ENCODE measurements around the gene DNAAF8. TPM values are rescaled to one million over a fixed set of nuclear protein-coding genes. Genes with fewer than 3 reads are reported as not detected.
A peak's percentile ranks its signal among the peaks of the same experiment; 100 is the strongest.

Gene DNAAF8
- total RNA-seq, 4 donors from 2014 or later = not detected

DNA sequence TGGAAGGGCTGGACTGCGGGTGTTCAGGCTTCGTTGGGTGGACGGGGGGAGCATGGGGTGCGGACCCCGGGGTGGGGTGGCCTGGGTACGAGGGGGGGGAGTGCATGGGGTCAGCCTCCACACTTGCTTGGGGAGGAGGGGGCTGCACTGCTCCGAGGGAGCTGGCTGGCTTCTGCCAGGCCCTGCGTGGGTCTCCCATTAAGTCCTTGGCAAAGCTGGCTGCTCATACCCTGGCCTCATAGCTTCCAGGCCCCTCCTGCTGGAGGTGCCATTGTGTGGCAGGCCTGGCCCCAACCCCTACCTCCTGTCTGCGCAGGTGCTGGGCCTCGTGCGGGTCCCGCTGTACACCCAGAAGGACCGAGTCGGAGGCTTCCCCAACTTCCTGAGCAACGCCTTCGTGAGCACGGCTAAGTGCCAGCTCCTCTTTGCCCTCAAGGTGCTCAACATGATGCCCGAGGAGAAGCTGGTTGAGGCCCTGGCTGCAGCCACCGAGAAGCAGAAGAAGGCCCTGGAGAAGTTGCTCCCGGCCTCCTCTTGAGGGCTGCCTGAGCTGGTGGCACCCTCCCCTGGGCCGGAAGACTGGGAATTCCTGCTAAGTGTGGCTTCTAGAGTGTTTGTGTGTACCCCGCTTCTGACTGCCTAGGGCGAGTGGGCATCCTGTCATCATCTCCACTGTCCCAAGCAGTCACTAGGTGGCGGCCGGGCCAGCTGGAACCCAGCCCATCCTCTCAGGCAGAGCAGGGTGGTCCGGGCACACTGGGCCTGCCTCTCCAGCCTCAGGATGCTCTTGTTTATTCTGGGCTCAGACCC, 39.5 kb upstream of the DNAAF8 start:
- Histone ChIP-seq H3K4me1 (peaks cover 5 to 25% (median 18%) of the 10 kb centered on the region in 4 donors), H3K36me3 (peaks cover 0 to 51% (median 0%) of the 10 kb centered on the region in 3 donors), H3K27ac (peak overlapping the region; percentile 94 to 99 (median 96)), H3K27me3 (no peaks in the 10 kb centered on the region), H3K9me3 (no peaks in the 10 kb centered on the region), H3K4me3 (peak overlapping the region; percentile 98 to 100 (median 99))
- DNase-seq = peak in 2 of 3 donors; percentile 50 to 53
- no peak for TF ChIP-seq POLR2A (IDR thresholded peaks at IDR 0.05)
- no peak for TF ChIP-seq CTCF (IDR thresholded peaks at IDR 0.05)

DNA sequence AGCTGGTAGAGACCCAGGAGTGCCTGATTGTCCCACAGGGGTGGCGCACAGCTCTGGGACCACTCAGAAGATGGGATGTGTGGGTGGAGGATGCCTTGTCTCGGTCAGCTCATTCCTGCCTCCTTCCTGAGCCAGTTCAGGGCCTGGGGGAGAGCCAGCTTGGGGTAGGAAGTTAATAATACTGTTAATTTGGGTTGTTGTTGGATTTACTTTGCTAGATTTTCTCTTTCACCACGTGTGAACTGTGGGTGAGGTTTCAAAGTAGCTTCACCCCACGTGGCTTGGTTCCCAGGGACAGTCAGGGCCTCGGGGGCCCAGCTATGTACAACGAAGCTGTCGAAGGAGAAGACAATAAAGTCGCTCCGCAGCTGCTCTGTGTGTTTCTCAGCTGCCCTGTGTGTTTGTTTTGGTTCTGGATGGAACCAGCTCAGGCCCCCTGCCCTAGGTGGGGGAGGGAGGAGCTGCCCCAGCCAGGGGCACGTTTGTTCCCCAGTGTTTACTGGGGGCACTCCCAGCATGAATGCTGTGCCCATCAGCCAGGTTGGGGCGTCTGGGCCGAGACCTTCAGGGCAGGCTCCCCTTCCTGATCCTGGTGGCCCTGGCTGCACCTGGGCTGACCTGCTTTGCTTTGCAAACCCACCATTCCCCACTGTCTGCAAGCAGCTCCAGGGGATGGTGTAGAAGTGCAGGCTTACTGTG, 38.7 kb upstream of the DNAAF8 start:
- DNase-seq = no peak
- H3K9me3 ChIP-seq = no peaks in the 10 kb centered on the region
- H3K27me3 ChIP-seq = no peaks in the 10 kb centered on the region
- H3K4me1 ChIP-seq = peaks cover 5 to 25% (median 18%) of the 10 kb centered on the region in 4 donors
- TF ChIP-seq CTCF (IDR thresholded peaks at IDR 0.05) (no peak), POLR2A (IDR thresholded peaks at IDR 0.05) (no peak)
- no peak overlapping the region for H3K4me3 ChIP-seq
- H3K36me3 ChIP-seq = peaks cover 0 to 51% (median 0%) of the 10 kb centered on the region in 3 donors
- no peak overlapping the region for H3K27ac ChIP-seq

GRCh38 chr16:4696172-4696904, 38.0 kb upstream of the DNAAF8 start:
- TF ChIP-seq CTCF (IDR thresholded peaks at IDR 0.05) (no peak), POLR2A (IDR thresholded peaks at IDR 0.05) (no peak)
- H3K27ac ChIP-seq = no peak overlapping the region
- peaks cover 5 to 25% (median 18%) of the 10 kb centered on the region in 4 donors for H3K4me1 ChIP-seq
- H3K36me3 ChIP-seq = peaks cover 0 to 58% (median 0%) of the 10 kb centered on the region in 3 donors
- H3K4me3 ChIP-seq = no peak overlapping the region
- H3K27me3 ChIP-seq = no peaks in the 10 kb centered on the region
- DNase-seq = peak in 1 of 3 donors; percentile 47
- no peaks in the 10 kb centered on the region for H3K9me3 ChIP-seq

- Histone ChIP-seq H3K9me3 (no peaks in the 10 kb centered on the region), H3K36me3 (peaks cover 0 to 66% (median 0%) of the 10 kb centered on the region in 3 donors), H3K27ac (no peak overlapping the region), H3K4me1 (peaks cover 5 to 24% (median 16%) of the 10 kb centered on the region in 4 donors), H3K4me3 (no peak overlapping the region), H3K27me3 (no peaks in the 10 kb centered on the region)
- TF ChIP-seq POLR2A (IDR thresholded peaks at IDR 0.05) (no peak), CTCF (IDR thresholded peaks at IDR 0.05) (no peak)
- peak in 1 of 3 donors; percentile 47 for DNase-seq
Measured at GRCh38 chr16:4696905-4697847, 37.2 kb upstream of the DNAAF8 start.
